ENCODE results near the gene ERFL.
"Not testable (repeated sequence)": the region's sequence is repeated elsewhere in the genome, so short reads cannot be mapped to it uniquely, and the experiment has no call there.

Gene ERFL

DNA sequence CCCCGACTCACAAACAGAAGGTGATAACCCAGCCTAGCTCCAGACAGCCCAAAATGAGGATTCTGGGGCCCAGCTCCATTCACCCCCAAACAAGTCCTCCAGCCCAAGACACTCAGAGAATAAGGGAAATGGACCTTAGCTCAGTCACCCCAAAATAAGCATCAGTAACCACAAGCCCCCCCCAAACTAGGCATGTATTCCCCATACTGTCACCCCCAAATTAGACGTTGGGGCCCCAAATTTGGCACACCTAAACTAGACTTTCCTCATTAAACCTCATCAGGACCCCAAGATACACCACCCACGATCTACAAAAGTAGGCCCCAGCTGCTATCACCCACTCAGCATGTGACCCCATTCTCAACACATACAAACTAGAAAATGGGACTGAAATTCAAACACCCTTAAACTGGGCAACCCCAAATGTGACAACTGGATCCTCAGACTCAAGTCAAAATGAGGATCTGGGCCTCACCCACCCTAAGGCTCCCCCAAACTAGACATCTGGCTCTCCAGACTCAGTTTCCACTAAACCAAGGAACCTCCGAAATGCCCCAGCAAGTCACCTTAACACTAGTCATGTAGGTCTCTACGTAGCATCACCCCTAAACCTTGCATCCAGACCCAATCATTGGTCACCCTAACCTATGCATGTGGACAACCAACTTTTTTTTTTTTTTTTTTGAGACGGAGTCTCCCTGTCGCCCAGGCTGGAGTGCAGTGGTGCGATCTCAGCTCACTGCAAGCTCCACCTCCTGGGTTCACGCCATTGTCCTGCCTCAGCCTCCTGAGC lies 13.4 kb upstream of the ERFL start:
- no peak for DNase-seq (ENCODE audit: low spot score)

GRCh38 chr19:41940731-41941409 lies 12.6 kb upstream of the ERFL start:
- no peak for DNase-seq (ENCODE audit: low spot score)

GRCh38 chr19:41939861-41940730 lies 11.8 kb upstream of the ERFL start:
- DNase-seq (ENCODE audit: low spot score): no peak

DNA sequence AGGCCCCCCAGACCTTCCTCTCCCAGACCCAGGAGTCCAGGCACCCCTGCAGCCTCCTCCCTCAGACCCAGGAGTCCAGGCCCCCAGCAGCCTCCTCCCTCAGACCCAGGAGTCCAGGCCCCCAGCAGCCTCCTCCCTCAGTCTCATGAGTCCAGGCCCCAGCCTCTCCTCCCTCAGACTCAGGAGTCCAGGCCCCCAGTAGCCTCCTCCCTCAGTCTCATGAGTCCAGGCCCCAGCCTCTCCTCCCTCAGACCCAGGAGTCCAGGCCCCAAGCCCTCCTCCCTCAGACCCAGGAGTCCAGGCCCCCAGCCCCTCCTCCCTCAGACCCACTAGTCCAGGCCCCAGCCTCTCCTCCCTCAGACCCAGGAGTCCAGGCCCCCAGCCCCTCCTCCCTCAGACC lies 11.0 kb upstream of the ERFL start:
- DNase-seq (ENCODE audit: low spot score): not testable (repeated sequence)

DNA sequence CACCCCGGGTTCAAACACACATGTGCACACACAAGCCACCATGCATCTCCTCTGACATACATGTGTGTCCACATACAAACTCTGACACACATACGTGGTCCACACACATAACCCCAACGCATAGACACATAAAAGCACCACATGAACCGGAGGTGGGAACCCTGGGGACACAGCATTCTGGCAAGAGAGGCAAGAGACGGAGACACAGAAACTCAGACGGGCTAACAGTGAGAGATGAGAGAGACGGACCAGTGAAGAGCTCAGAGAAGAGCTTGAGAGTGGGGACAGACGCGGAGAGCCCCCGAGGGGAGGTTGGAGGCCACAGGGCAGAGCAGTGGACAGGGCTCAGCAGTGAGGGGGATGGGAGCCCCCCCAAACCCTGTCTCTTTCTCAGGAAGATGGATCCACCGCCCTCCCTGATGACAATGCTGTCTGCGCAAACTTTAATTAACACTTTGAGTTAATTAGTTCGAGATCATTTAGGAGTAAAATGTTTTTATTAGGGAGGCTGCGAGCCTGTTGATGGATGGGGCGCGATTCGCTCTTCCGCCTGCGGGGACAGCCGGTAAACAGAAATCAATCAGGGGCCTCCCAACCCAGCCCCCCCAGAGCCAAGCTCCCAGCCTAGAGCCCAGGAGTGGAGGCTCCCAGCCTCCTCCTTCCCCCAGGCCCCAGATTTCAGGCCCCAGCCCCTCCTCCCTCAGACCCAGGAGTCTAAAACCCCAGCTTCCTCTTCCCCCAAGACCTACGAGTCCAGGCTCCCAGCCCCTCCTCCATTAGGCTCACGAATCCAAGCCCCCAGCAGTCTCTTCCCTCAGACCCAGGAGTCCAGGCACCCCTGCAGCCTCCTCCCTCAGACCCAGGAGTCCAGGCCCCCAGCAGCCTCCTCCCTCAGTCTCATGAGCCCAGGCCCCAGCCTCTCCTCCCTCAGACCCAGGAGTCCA lies 9.5 kb upstream of the ERFL start:
- no peak for DNase-seq (ENCODE audit: low spot score)

GRCh38 chr19:41936961-41937360 lies 8.7 kb upstream of the ERFL start:
- DNase-seq (ENCODE audit: low spot score): no peak

- peak; percentile 80 for DNase-seq (ENCODE audit: low spot score)
These were observed 8.2 kb upstream of the ERFL start for GRCh38 chr19:41936416-41936850.

GRCh38 chr19:41935760-41936415 lies 7.6 kb upstream of the ERFL start:
- no peak for DNase-seq (ENCODE audit: low spot score)

DNA sequence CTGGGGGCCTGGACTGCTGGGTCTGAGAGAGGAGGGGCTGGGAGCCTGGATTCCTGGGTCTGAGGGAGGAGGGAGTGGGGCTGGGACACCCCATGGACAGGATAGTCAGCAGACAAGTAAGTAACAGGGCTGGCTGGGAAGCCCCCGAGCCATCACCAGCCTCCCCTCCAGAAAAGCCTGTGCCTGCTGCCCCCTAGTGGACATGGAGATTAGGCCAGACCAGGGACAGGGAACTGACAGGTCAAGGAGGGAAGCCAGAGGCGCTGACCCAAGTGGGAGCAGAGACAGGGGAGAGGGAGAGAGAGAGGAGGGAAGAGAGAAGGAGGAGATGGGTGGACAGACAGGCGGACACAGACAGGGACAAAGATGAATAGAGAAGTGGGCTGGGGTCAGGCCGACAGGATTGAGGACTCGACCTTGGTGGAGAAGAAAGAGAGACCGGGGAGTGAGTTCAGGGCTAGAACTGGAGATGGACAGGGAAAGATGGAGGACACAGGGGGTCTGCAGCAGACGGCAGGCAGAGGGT lies 6.7 kb upstream of the ERFL start:
- DNase-seq (ENCODE audit: low spot score): peak; percentile 83

GRCh38 chr19:41933693-41934426 lies 5.6 kb upstream of the ERFL start:
- no peak for DNase-seq (ENCODE audit: low spot score)

GRCh38 chr19:41932720-41933332 lies 4.6 kb upstream of the ERFL start:
- no peak for DNase-seq (ENCODE audit: low spot score)

DNA sequence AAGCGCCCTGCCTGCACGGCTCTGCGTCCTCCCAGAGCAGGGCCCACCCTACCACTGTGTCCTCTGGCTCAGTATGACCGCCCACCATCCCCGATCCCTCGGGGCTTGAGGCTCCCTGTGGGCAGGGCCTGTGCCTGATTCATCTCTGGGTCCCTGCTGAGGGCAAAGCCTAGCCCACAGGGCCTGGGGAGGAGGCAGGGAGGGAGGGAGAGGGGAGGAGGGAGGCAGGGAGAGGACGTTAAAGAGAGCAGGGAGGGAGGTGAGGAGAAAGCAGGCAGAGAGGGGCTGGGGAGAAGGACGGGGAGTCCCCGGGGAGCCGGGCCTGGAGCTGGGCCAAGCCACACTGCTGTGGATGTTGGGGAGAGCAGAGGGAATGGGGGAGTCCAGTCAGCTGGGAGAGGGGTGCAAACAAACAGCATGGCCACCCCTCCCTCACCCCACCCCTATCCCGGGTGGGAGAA lies 4.0 kb upstream of the ERFL start:
- DNase-seq (ENCODE audit: low spot score): no peak

DNA sequence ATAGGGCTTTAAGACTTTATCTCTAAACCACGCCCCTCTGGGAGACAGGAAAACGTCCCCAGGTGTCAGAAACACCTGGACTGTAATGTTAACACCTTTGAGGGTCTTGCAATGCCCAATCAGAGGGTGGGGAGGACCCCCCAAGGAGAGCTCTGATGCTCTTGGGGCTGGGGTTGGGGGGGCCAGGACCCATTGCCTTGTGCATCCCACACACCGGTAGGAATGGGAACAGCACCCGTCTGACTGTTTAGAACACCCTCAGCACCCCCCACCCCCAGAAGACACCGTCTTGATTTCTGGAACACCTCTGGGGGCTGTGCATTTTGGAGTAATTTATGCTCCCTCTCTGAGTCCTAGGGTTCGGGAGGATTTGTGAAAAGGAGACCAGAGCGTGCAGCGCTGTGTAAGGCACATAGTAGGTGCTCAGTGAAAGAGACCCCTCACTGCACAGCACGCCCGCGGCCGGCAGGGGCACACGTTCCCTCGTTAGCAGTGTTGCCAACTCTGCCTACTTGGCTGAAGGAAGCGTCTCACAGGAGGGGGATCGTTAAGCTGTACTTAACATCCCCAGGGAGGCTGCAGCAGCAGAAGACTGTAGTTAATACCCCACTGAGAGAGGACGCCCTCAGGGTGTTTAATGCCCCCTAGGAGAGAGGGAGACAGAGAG lies 2.8 kb upstream of the ERFL start:
- no peak for DNase-seq (ENCODE audit: low spot score)

- DNase-seq (ENCODE audit: low spot score): no peak
These were observed 2.1 kb upstream of the ERFL start for GRCh38 chr19:41930322-41930722.

DNA sequence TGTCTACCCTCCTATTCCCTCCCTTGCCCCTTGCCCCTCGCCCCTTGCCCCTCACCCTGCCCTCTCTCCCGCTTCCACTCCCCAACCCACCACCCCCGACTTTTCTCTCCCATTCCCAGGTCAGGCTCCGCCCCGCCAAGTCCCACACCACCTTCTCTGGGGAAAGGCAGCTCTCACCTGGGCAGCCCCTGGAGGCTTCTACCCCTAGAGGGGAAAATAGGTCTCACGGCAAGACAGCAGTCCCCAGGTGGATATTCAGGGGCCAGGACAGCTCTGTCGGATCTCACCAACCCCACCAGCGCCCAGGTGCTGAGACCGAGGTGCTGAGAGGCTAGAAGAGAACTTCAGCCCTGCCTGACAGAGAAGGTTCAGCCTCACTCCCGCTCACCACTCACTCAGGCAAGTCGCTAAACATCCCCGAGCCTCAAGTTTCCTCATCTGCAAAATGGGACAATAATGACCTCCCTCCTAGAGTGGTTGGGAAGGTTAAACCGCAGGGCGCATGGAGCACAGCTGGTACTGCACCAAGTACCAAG lies 1.4 kb upstream of the ERFL start:
- no peak for DNase-seq (ENCODE audit: low spot score)

DNA sequence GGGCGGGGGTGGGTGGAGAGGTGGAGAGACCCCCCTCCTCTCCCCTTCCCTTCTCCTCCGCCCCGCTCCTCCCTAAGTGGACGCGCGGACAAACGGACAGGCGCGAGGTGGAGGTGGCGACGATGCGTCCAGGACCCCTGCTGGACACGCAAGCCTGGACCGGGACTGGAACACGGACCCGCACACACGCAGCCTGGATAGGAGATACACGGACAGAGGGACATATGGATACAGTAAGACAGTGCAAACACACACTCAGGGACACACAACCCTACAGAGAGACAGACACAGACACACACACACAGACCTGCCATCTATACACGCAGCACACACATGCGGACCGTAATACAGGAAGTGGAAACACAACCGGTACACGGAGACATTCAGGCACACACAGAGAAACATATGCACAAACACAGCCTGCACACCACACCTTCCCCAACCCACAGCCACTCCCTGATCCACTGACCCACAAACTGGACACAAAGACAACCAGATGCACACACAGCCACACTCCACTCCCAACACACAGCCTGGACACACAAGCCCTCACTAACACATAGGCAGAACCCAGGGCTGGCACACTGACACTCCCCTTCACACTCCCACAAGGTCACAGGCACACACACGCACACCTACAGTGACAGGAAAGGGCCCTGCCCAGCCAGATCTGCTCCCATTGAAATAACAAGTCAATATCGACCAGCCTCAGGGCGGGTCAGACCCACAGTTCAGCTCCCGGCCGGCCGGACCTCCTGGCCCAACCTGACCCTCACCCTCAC lies 696 bp upstream of the ERFL start:
- peak; percentile 52 for DNase-seq (ENCODE audit: low spot score)

DNA sequence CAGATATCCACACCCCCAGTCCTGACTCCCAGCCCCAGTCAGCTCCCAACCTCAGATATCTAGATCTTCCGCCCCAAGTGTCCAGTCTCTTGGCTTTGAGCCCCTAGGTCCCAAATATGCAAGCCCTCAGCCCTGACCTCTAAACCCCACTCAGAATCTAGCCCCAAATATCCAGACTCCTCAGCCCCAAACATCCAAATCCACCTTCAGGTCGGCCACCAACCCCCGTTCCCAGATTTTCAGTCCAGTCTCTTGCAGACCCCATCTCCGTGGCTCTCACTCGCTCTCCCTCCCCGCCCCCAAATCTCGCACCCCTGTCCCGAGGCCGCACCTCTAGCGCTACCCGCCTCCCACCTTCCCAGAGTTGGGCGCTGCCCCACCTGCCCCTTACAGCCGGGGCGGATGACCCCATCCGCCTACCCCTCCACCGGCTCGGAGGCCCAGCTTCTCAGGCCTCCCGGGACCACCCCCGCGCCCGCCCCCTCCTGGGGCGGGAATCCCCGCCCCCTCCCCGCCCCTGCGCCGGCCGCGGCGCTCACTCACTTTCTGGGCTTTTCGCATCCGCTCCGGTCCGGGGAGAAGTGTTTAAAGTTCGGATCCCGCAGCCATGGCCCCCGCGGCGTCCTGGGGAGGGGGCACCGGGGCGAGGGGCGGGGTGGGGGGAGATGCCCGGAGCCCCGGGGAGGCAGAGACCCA lies 604 bp downstream of the ERFL start:
- DNase-seq (ENCODE audit: low spot score): no peak
